ENCODE results near the gene NUCKS1.

NUCKS1 gene

GRCh38 chr1:205783904-205784303 lies 33.9 kb upstream of the NUCKS1 start:
- Histone ChIP-seq H3K9ac (ENCODE audit: low read length) (no peak overlapping the region), H3K4me3 (ENCODE audit: low read length) (no peak overlapping the region), H3K9me3 (ENCODE audit: control insufficient read depth, low read length) (no peaks in the 10 kb centered on the region)

DNA sequence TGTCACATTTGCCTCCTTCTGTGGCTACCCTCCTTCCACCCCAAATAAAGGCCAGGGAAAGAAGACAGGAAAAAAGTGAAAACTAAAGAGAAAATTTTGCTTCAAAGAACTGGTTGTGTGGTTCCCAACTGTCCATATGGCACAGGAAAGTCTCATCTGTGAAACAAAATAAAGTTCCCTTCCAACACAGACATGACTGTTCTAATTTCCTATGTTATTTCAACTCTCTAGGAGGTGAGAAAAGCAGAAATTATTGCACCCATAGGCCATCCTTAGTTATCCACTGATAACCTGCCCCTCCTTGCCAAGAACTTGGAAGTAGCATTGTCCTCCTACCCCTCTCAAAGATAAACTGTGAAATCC lies 33.4 kb upstream of the NUCKS1 start:
- no peak for DNase-seq (ENCODE audit: low read depth)
- H3K36me3 ChIP-seq (ENCODE audit: control insufficient read depth, insufficient read depth, low read length, severe bottlenecking): no peaks in the 10 kb centered on the region
- no peaks in the 10 kb centered on the region for H3K27me3 ChIP-seq (replicated peaks; ENCODE audit: control insufficient read depth, insufficient read depth, low read length)
- H3K9me3 ChIP-seq (ENCODE audit: control insufficient read depth, low read length): no peaks in the 10 kb centered on the region
- peaks cover 10% of the 10 kb centered on the region for H3K4me1 ChIP-seq (ENCODE audit: control insufficient read depth, insufficient read depth, low read length)
- no peak overlapping the region for H3K4me3 ChIP-seq (ENCODE audit: low read length)
- no peak overlapping the region for H3K9ac ChIP-seq (ENCODE audit: low read length)

More at GRCh38 chr1:205783904-205784303, 33.9 kb upstream of the NUCKS1 start:
- Histone ChIP-seq H3K4me1 (ENCODE audit: control insufficient read depth, insufficient read depth, low read length) (peaks cover 10% of the 10 kb centered on the region), H3K27me3 (replicated peaks; ENCODE audit: control insufficient read depth, insufficient read depth, low read length) (no peaks in the 10 kb centered on the region), H3K36me3 (ENCODE audit: control insufficient read depth, insufficient read depth, low read length, severe bottlenecking) (peaks cover under 1% of the 10 kb centered on the region)
- DNase-seq (ENCODE audit: low read depth): no peak

DNA sequence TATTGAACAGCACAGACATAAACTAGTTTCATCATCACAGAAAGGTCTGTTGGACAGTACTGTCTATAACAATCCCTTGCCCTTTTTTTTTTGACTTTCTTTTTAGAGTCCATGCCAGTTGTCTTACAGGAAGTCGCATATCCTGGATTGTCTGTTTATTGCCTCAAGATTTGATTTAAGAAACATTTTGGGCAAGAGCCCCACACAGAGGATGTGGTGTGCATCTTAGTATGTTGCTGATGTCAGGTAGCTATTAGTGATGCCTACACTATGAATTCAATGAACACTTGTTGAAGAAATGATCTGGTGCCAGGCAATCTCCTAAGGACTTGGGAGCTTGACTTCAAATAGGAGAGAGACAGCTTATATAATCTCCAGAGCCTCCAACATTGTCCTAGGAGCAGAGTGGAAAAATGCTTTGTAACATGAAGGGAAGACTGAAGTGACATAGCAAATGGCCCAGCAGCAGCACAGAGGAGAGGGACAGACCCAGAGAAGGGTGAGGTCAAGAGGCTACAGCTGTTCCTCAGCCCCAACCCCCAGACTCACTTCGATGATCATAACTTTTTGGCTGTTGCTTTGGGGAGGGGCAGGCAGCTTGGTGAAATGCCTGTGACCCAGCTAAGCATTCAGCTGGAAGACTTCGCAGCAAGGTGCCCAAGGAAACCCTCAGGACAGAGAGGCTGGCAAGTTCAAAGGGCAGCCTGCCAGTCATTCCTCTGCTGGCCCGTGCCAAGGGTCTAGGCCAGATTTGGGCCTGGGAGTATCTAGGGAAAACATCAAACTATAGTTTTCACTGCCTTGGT lies 32.8 kb upstream of the NUCKS1 start:
- no peaks in the 10 kb centered on the region for H3K36me3 ChIP-seq (ENCODE audit: control insufficient read depth, insufficient read depth, low read length, severe bottlenecking)
- no peaks in the 10 kb centered on the region for H3K9me3 ChIP-seq (ENCODE audit: control insufficient read depth, low read length)
- no peak overlapping the region for H3K9ac ChIP-seq (ENCODE audit: low read length)
- H3K4me3 ChIP-seq (ENCODE audit: low read length): no peak overlapping the region
- no peaks in the 10 kb centered on the region for H3K27me3 ChIP-seq (replicated peaks; ENCODE audit: control insufficient read depth, insufficient read depth, low read length)
- H3K4me1 ChIP-seq (ENCODE audit: control insufficient read depth, insufficient read depth, low read length): peaks cover 10% of the 10 kb centered on the region
- no peak for DNase-seq (ENCODE audit: low read depth)

GRCh38 chr1:205780335-205780734 lies 30.4 kb upstream of the NUCKS1 start:
- H3K27me3 ChIP-seq (replicated peaks; ENCODE audit: control insufficient read depth, insufficient read depth, low read length): no peaks in the 10 kb centered on the region
- no peak overlapping the region for H3K4me3 ChIP-seq (ENCODE audit: low read length)
- peaks cover 17% of the 10 kb centered on the region for H3K4me1 ChIP-seq (ENCODE audit: control insufficient read depth, insufficient read depth, low read length)
- no peaks in the 10 kb centered on the region for H3K36me3 ChIP-seq (ENCODE audit: control insufficient read depth, insufficient read depth, low read length, severe bottlenecking)
- no peak overlapping the region for H3K9ac ChIP-seq (ENCODE audit: low read length)
- H3K9me3 ChIP-seq (ENCODE audit: control insufficient read depth, low read length): no peaks in the 10 kb centered on the region
- DNase-seq (ENCODE audit: low read depth): no peak

- Histone ChIP-seq H3K27me3 (replicated peaks; ENCODE audit: control insufficient read depth, insufficient read depth, low read length) (no peaks in the 10 kb centered on the region), H3K36me3 (ENCODE audit: control insufficient read depth, insufficient read depth, low read length, severe bottlenecking) (no peaks in the 10 kb centered on the region), H3K4me3 (ENCODE audit: low read length) (no peak overlapping the region), H3K9me3 (ENCODE audit: control insufficient read depth, low read length) (no peaks in the 10 kb centered on the region), H3K4me1 (ENCODE audit: control insufficient read depth, insufficient read depth, low read length) (peaks cover 15% of the 10 kb centered on the region), H3K9ac (ENCODE audit: low read length) (no peak overlapping the region)
- no peak for DNase-seq (ENCODE audit: low read depth)
Measured at GRCh38 chr1:205777994-205778393, 28.0 kb upstream of the NUCKS1 start.

DNA sequence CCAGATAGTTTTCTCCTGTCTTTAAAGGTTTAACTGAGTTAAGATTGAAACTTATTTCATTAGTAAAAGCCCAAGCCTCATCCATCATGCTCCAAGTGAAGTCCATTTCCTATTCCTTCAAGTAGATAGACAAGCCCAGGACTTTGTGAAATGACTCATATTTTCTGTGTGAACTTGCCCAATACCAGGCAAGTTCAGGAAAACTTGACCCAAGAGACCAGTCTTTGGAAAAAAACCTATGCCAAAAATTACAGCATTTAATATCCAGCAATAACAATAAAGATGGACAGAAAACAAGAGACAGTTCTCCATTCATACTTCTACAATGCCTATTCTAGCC lies 25.7 kb upstream of the NUCKS1 start:
- Histone ChIP-seq H3K9me3 (ENCODE audit: control insufficient read depth, low read length) (no peaks in the 10 kb centered on the region), H3K9ac (ENCODE audit: low read length) (peak overlapping the region; percentile 93), H3K27me3 (replicated peaks; ENCODE audit: control insufficient read depth, insufficient read depth, low read length) (no peaks in the 10 kb centered on the region), H3K4me3 (ENCODE audit: low read length) (peak overlapping the region; percentile 95), H3K36me3 (ENCODE audit: control insufficient read depth, insufficient read depth, low read length, severe bottlenecking) (peaks cover 4% of the 10 kb centered on the region), H3K4me1 (ENCODE audit: control insufficient read depth, insufficient read depth, low read length) (peaks cover 15% of the 10 kb centered on the region)
- DNase-seq (ENCODE audit: low read depth): peak; percentile 68

DNA sequence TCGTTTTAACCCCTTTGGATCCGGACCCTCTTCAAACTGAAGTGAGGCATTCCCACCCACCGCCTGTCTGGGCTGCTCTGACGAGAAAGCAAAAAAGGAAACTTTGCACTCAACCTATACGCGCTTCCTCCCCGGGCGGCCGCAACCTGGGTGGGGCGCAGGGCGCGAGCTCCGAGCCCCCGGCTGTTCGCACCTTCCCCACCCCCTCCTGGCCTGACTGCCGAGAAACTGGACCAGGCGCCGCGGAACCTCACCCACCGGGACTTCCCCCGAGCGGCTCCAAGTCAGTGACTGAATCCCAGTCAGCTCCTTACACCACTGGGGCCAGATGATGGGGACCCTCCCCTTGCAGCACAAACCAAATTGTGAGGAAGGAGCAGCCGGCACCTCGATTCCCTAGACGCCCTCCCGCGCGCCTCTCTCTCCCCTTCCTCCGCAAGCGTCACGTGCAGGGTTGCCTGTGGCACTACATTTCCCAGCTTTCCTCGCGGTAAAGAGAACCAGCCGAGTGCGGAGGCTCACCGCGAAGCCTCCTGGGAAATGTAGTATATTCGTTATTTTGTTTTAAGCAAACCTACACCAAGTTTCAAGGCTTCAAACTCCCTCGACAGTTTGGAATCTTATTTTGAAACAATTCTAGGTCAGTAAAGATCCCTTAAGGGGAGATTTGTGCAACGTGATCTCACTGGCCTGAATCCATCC lies 25.2 kb upstream of the NUCKS1 start, which contains the start of gene RAB29:
TSS of gene RAB29 (minus strand) at position 468 of the 702 bp plus-strand sequence. CDS start 526 bp downstream, outside the sequence.
- Histone ChIP-seq H3K9me3 (ENCODE audit: control insufficient read depth, low read length) (no peaks in the 10 kb centered on the region), H3K4me1 (ENCODE audit: control insufficient read depth, insufficient read depth, low read length) (peaks cover 15% of the 10 kb centered on the region), H3K27me3 (replicated peaks; ENCODE audit: control insufficient read depth, insufficient read depth, low read length) (no peaks in the 10 kb centered on the region)

GRCh38 chr1:205774198-205775014 lies 24.4 kb upstream of the NUCKS1 start:
- Histone ChIP-seq H3K27me3 (replicated peaks; ENCODE audit: control insufficient read depth, insufficient read depth, low read length) (no peaks in the 10 kb centered on the region), H3K4me1 (ENCODE audit: control insufficient read depth, insufficient read depth, low read length) (peaks cover 15% of the 10 kb centered on the region), H3K9ac (ENCODE audit: low read length) (peak overlapping the region; percentile 93), H3K9me3 (ENCODE audit: control insufficient read depth, low read length) (no peaks in the 10 kb centered on the region), H3K4me3 (ENCODE audit: low read length) (peak overlapping the region; percentile 95), H3K36me3 (ENCODE audit: control insufficient read depth, insufficient read depth, low read length, severe bottlenecking) (peaks cover 15% of the 10 kb centered on the region)
- peak; percentile 48 for DNase-seq (ENCODE audit: low read depth)

More for the DNA sequence above, 25.2 kb upstream of the NUCKS1 start, which contains the start of gene RAB29:
- Histone ChIP-seq H3K9ac (ENCODE audit: low read length) (peak within 1 kb of the TSS; percentile 93), H3K36me3 (ENCODE audit: control insufficient read depth, insufficient read depth, low read length, severe bottlenecking) (peaks cover 9% of the 10 kb centered on the region), H3K4me3 (ENCODE audit: low read length) (peak within 1 kb of the TSS; percentile 95)
- peak; percentile 96 for DNase-seq (ENCODE audit: low read depth)

GRCh38 chr1:205772607-205773032 lies 22.6 kb upstream of the NUCKS1 start:
- Histone ChIP-seq H3K9ac (ENCODE audit: low read length) (no peak overlapping the region), H3K4me3 (ENCODE audit: low read length) (no peak overlapping the region), H3K36me3 (ENCODE audit: control insufficient read depth, insufficient read depth, low read length, severe bottlenecking) (peaks cover 23% of the 10 kb centered on the region)

DNA sequence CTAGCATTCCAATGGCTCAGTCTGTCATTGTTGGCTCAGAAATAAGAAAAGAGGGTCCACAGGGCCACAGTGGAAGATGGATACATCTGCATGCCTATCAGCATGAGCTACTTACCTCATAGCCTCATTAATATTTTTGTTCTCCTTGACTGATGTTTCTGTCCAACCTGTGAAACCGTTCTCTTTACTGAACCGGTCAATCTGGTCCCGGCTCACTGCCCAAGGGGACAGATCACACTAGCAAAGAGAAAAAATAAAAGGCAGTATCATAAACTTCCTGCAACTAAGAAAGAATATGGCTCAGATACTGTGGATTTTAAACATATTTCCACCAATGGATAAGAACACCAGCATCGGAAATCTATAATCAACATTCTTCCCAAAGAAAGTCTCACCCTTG lies 20.6 kb upstream of the NUCKS1 start:
- no peaks in the 10 kb centered on the region for H3K27me3 ChIP-seq (replicated peaks; ENCODE audit: control insufficient read depth, insufficient read depth, low read length)
- DNase-seq (ENCODE audit: low read depth): no peak

More at GRCh38 chr1:205772607-205773032, 22.6 kb upstream of the NUCKS1 start:
- Histone ChIP-seq H3K4me1 (ENCODE audit: control insufficient read depth, insufficient read depth, low read length) (peaks cover 15% of the 10 kb centered on the region), H3K9me3 (ENCODE audit: control insufficient read depth, low read length) (no peaks in the 10 kb centered on the region), H3K27me3 (replicated peaks; ENCODE audit: control insufficient read depth, insufficient read depth, low read length) (no peaks in the 10 kb centered on the region)
- no peak for DNase-seq (ENCODE audit: low read depth)

More for the DNA sequence above, 20.6 kb upstream of the NUCKS1 start:
- no peak overlapping the region for H3K9ac ChIP-seq (ENCODE audit: low read length)
- H3K4me3 ChIP-seq (ENCODE audit: low read length): no peak overlapping the region
- no peaks in the 10 kb centered on the region for H3K9me3 ChIP-seq (ENCODE audit: control insufficient read depth, low read length)
- H3K36me3 ChIP-seq (ENCODE audit: control insufficient read depth, insufficient read depth, low read length, severe bottlenecking): peaks cover 23% of the 10 kb centered on the region
- peaks cover 8% of the 10 kb centered on the region for H3K4me1 ChIP-seq (ENCODE audit: control insufficient read depth, insufficient read depth, low read length)
